Hypothalamus (tissue), 51 donors: Measurements from ENCODE around the gene PLCB1.
"Not testable (repeated sequence)": the region's sequence is repeated elsewhere in the genome, so short reads cannot be mapped to it uniquely, and the experiment has no call there.

ENCODE experiments used
- DNase-seq, 51 donors: peaks; one replicate each; lab custom pipeline; 2025; lab: John Stamatoyannopoulos, UW

PLCB1 gene

DNA sequence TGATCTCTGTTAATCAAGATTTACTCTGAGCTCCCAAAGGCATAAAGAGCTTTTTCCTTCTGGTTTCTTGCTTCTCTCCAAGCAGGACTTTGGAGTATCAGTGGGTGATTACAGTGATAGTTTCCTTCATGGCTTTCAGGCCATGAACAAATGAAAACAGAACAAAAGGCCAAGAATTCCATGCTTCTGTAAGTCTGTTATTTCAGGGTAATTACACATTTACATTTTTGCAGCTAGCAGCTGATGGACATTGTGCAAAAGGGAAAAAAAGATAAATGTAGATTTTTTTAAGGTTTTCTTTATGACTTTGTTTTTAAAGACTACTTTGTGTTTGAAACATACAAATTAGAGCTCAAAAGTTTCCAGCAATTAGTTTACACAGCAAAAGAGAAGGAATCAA is 441.6 kb downstream of the PLCB1 start:
- no peak for DNase-seq

DNA sequence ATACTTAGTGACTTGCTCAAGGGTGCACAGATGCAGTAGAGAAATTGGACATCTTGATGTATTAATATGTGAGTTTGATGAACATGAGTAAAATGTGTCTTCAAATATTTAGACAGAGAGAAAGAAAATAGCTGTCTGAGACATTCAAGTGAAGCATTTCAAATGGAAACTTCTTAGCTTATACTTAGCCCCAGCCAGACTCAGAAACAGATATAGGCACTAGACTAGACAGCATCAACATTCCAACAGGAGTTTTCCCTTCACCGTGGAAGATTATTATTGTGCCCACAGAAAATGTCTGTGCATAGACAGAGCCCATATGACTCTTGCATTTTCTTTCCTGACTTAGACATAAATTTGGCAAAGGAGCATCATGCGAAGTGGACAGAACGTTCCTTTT is 443.0 kb downstream of the PLCB1 start:
- no peak for DNase-seq

DNA sequence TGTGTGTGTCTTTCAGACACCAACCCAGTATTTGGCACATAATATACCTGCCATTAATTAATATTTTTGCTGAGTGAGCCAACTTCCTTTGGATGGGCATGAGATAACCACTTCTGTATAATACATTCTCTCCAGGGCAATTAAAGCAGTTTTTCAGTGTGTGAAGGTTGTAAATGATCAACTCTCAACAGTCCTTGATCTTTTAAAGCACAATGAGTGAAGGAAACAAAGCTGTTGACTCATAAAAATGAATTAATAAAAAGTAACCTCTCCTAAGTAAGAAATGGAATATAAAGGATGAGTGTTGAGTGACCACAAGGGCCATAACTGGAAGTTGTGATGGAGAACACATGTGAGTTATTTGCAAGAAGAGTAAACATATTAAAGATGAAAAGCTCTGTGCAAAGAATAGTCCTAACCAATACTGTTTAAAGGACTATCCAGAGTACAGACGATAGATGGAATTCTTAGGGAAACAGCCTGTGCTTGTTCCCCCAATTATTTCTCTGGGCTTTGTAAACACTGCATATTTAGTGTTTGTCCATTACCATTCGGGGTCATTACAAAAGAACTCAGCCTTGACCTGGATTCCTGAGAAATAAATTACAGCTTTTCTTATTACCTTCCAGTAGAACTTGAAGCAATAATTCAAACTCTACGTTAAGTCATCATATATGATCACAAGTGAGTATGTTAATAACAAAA is 446.2 kb downstream of the PLCB1 start:
- DNase-seq, result no peak

DNA sequence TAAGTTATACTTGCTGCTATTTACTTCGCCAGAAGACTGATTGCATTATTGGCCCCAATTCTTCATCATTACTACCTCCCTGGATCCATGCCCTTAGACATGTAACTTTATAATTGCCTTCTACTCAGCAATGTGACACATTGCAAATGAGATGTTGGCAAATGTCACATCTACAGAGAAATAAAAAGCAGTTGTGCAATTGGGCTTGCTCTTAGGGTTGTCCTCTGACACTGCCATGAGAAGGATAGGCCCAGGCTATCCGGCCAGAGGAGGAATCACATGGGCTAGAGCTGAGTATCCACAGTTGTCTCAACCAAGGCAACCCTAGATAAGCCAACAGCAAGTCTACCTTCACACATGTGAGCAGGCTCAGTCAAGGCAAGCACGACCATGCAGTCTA is 447.0 kb downstream of the PLCB1 start:
- DNase-seq, result no peak

DNA sequence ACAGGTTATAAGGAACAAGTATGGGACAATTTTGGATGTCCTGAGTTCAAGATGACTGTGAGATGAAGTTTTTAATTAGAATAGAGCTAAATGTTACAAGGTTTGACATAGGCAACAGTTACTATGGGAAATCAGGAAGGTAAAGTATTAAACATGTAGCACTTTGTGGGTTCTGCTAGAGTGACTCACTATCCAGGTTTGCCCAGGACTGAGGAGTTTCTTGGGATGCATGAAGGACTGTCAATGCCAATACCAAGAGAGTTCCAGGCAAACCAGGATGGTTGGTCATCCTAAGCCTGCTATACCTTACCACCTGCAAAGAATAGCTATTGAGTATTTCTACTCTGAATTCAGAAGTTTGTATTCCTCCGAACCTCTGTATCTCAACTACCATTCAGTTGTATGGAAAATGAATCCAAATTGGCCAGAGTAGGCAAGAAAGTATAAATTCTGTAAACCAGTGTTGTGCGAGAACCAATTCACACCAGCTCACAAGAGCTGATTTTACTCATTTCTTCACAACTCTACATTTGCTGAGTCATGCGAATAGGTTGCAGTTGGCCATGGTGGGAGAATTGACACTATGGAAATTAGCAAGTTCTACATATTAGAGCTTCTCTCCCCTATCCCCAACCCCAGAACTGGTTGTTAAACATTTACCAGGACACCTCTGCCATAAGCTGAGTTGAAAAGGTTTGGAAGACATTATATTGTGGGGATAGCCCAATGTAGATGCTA is 449.5 kb downstream of the PLCB1 start:
- no peak for DNase-seq

DNA sequence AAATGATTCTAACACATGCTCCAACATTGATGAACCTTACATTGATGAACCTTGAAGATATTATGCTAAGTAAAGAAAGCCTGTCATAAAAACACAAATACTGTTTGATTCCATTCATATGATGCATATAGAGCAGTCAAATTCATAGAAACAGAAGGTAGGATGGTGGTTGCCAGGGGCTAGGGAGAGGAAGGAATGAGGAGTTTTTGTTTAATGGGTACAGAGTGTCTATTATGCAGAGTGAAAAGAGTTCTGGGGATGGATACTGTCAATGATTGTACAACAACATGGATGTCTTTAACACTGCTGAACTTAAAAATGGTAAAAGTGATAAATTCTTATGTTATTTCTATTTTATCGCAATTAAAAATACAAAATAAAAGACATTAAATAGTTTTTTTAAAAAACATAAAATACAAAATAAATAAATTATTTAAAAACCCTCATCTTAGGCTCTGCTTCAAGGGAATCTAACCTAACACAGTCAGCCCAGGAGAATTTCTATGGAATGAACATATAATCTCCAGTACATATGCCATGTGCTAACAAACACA is 451.0 kb downstream of the PLCB1 start:
- no peak for DNase-seq

DNA sequence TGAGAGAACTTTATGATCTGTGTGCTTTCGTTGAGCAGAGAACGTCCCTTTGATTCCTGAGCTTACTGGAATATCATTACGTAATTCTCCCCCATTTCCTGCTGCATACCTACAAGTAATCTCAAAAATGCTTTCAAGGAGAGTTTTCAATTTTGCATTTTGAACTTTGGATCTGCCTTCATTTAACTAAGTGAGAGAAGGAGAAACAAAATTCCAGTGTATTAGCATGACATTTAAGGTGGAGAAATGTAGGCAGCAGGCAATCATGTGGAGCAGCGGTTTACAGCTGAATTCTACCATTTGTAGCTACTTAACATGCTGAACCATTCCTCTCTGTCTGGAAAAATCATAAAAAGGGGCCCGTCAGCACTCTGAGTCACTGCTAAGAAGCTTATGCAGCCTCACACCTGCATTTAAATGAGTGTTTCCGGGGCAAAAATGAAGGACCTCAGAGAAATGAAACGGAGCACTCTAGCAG is 451.5 kb downstream of the PLCB1 start:
- peak in 2 of 51 donors; percentile 6 to 16 for DNase-seq

DNA sequence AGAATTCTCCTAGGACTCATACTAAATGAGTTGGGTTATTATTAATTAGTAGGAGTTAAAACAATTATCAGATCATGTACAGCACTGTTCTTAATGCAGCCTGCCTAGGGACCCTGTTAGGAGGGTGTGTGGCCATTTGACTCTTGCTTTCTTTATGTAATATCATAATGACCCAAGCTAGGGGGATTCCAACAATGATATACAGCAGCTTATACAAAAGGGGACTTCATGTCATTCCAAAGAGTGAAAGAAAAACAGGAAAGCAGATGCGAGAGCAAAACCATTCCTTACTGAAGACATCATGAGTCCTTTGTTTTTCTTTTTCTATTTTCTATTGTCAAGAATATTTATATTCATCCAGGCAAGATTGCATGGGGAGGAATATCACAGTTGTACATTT is 455.2 kb downstream of the PLCB1 start:
- no peak for DNase-seq

DNA sequence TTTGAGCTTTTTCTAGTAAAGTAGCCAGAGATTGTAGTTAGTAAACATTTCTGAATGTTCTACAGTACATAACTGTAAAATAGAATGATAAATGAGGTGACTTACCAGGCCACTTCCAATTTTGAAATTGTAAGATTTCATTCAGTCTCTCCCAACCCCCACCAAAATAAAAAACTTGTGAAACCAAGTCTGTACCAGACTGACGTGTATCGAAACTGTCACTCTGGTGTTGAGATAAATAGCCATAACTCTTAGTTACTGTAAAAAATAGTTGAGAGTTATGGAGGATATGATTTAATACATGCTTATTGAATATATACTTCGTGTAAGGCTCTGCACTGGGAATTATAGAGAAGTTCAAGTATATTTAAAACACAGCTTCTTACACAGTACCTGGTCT is 455.7 kb downstream of the PLCB1 start:
- no peak for DNase-seq

DNA sequence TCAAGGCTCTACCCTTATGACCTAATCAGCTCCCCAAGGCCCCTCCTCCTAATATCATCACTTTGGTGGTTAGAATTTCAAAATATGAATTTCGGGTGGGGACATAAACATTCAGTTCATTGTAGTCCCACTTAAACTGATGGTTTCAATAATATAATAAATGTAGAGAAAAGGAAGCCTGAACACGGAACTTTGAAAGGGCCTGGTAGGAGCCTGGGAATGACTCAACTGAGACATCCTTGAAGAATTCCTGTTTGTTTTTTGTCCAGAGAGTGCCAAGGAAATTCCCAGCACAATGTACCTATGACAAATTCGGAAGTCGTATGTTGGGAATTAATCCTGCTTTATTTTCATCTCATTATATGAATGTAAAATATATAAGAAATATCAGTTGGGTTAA is 457.9 kb downstream of the PLCB1 start:
- no peak for DNase-seq

DNA sequence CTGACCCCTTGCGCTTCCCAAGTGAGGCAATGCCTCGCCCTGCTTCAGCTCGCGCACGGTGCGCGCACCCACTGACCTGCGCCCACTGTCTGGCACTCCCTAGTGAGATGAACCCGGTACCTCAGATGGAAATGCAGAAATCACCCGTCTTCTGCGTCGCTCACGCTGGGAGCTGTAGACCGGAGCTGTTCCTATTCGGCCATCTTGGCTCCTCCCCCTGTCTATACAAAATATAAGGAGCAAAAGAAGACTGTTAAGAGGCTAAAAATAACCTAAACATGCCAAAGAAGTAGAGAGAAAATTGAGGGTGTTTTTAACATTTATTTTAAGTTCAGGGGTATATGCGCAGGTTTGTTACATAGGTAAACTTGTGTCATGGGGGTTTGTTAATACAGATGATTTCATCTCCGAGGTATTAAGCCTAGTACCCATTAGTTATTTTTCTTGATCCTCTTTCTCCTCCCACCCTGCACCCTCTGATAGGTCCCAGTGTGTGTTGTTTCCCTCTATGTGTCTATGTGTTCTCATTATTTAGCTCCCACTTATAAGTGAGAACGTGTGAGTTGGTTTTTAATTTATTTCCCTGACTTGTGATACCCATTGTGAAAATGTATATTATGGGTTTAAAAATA is 469.0 kb downstream of the PLCB1 start:
- not testable (repeated sequence) for DNase-seq

DNA sequence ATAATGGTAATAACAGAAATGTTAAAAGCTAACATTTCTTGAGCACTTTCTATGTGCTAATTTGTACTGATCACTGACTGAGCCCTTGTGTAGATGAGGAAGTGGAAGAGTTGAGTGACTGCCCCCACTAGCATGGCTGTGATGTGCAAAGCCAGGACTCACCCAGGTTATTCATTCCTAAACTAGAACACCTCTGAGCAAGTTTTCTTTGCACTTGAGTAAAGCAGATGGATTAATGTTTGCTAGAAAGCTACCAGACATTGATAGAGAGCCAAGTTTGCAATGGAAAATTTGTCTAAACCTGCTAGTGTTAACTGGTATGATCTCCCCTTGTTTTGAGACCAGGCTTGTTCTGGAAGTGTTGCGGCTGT is 469.5 kb downstream of the PLCB1 start:
- DNase-seq, result no peak

DNA sequence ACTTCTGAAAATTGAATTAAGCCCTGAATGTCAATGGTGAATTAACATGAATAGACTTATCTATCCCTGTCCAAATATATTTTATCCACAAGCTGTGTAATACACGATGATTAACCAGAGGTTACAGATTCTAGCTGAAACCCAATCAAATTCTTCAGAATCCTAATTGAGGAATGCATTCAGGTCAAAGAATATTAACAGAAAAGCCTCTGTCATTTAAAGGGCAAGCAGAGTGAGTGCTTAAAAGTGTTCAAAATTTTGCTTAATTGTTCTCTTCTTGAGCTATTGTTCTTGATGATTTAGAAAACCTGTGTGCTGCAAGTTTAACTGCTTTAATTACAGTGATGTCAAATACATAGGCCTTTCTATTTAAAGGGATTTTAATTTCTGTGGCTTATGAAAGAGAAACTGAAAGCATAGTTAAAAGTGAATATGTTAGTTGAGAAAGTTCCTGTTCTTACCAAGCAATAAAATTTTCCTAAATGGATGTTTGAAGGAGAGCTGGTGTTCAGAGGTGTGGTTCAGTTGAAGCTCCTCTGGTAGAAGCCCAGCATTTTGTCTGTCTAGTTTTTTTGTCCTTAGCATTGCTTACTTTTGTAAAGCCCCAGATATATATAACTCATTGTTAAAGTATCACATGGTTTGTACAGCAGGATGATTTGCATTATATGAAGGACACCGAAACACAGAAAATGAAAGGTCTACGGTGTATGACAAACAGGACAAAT is 470.5 kb downstream of the PLCB1 start:
- no peak for DNase-seq

DNA sequence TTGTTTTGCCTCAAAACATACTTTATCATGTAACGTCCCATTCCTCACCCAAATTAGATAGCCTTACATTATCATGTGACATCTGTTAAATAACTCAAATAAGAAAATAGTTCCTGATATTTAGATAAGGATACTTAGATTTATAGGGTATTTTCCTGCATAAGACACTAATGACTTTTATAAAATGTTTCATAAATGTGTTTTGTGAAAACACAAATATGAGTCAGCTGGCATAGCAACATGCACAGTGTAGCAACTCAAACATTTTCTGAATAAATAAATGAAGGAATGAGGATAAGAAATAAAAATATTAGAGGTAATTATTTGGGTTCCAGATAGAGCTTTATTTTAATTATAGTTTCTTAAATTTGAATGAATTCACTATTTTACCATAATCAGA is 476.4 kb downstream of the PLCB1 start:
- DNase-seq, result no peak

DNA sequence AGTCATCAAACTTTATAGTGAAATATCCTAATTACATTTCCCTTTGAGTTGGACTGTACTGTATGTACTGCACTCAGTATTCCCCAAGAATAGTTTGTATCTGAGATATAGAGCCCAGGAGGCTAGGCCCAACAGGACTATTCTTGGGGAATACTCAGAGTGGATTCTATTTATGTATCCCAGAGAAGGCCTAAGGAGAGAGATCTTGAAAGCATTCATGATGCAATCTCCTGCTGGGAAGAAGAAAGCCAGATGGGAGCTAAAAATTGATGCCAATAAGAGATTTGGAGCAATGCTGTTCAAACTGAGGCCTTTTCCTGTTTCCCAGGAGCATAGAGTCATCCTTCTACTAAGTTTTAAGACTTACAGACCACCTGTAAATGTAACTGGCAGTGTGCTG is 484.7 kb downstream of the PLCB1 start:
- no peak for DNase-seq

DNA sequence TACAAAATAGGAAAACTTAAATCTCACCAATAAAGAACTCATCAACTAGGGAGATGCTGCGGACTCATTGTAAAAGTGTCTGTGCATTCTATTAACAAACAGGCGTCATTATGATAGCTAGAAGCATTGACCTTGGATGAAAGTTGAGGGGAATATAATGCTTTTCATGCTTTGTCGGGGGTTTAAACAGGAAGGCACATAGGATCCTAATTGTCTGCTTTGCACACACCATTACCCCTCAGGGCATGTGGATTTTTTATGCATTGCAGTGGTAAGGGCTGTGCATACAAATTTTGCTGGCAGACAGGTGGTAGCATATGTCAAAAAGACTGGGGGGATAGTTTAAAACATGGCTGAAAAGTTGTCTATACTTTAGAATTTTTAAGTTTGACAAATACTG is 488.9 kb downstream of the PLCB1 start:
- no peak for DNase-seq

DNA sequence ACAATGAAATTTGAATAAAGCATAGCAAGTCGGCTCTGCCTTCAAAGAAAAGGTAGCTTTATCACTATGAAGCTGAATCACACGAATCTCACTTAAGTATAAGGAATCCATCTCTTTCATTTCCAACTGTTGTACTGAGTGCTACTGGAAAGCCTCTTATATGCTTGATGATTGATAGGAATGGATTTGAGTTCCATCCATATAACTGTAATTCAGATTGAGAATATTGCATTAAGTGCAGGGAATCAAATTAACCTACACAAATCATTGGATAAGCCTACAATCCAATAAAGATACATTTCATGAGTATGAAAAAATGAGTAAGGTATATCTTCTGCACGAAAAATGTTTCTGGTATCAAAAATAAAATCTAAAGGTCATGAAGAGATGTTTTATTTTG is 492.0 kb downstream of the PLCB1 start:
- DNase-seq, result no peak

DNA sequence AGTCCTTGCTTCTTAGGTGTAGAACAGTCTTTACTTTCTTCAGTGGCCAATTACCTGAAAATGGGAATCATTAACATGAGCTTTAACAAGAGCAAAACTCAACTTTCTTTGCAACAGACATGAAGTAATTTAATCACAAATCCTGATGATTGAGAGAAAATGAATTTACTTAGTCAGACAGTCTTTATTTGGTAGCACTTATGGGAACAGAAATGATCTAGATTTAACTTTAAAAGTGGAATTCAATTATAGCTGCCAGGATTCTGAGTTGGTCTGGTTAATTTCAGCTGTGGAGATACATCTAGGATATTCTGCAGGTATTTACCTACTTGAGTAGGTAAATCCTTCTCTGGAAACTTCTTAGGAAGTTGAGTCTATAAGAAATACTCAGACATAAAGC is 492.6 kb downstream of the PLCB1 start:
- DNase-seq, result no peak

DNA sequence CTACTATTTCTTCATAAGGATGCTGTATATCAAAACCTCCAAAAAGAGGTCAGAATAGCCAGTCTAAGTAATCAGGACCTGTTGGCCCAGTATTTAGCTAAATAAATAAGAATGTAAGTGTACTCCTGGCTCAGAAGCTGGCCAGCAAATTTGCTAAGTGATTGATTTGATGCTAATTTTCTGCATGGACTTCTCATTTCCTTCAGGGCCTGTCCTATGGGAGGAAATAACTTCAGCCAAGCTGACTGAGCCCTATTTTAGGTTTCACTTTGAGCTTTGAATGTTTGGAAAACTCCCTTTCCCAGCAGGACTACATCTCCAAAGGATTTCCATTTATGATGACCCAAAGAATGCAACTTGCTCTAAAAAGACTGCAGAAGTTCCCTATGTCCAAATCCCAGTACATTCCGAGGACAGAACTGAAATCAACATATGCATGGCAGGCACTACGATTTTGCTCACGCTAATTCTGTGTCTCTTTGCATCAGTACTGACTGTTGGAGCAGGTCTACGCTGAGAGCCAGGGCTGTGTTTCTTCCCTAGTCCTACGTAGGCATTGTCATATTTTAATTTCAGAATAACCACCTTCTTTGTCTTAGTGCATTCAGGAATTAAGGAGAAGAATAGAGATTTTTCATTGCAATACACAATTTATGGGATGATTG is 495.4 kb downstream of the PLCB1 start:
- no peak for DNase-seq

DNA sequence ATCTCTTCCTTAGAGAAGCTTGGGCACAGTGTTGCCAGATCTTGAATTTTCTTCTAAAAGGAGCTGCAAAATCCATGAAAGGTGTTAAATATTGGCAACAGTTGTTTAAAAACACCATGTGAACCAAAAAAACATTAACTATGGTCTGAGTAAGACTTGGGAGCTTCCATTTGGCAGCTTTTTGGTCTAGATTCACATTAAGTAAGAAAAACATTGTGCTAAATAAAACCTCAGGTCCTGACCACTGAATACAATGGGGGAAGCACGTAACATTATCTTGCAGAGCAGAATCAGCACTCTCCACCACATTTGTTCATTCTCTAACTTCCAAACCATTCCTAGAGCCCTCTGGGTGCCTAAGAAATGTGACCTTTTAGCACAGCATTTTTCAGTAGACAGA is 499.2 kb downstream of the PLCB1 start:
- DNase-seq, result no peak
